H1 (cell line): ENCODE results near the gene PAF1.

Experiments
- CHD2 ChIP-seq: IDR thresholded peaks from 2 replicates; pipeline ENCODE4 v1.6.1; 2012; ENCODE audit warnings: low read length, improper control_type of control experiment
- HDAC6 ChIP-seq: IDR thresholded peaks from one replicate; pipeline ENCODE4 v1.7.1; 2012; ENCODE audit warnings: low read depth, mild to moderate bottlenecking, inconsistent platforms, low read length, moderate library complexity
- POLR2AphosphoS5 ChIP-seq: IDR thresholded peaks from 2 replicates; pipeline ENCODE4 v1.6.1; 2011; ENCODE audit warnings: low read depth, low read length
- TF ChIP-seq, protein P1 (sequence below), 3 experiments: IDR thresholded peaks; 1 replicate in 2 of 3; 2 replicates in 1 of 3; pipeline versions ENCODE4 v1.5.1 to v1.6.1; 2011; ENCODE audit warnings: low read length in 3 of 3, mild to moderate bottlenecking in 3 of 3, inconsistent platforms in 2 of 3, low read depth in 1 of 3, moderate library complexity in 1 of 3; ENCODE audit not compliant: insufficient read depth in 1 of 3; ENCODE audit errors: control extremely low read depth in 1 of 3

DNA sequence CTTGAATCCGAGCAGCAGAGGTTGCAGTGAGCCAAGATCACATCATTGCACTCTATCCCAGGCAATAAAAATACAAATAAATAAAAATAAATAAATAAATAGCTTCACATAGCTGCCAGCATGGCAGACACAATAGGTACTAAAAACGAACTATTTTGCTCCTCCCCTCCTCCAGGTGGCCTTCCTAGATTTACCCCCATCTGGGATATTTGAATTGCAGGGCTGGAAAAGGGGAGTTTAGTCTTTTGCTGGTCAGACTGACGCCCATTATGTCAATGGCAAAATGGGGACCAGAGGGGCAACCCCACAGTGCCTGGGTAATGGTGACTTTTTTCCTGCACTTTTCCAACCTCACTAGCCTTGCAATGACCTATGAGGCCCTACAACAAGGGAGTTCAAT lies 54.4 kb downstream of the PAF1 start:
- TF ChIP-seq CHD2 (no peak), POLR2AphosphoS5 (no peak), HDAC6 (no peak)
- TF ChIP-seq, protein P1, sequence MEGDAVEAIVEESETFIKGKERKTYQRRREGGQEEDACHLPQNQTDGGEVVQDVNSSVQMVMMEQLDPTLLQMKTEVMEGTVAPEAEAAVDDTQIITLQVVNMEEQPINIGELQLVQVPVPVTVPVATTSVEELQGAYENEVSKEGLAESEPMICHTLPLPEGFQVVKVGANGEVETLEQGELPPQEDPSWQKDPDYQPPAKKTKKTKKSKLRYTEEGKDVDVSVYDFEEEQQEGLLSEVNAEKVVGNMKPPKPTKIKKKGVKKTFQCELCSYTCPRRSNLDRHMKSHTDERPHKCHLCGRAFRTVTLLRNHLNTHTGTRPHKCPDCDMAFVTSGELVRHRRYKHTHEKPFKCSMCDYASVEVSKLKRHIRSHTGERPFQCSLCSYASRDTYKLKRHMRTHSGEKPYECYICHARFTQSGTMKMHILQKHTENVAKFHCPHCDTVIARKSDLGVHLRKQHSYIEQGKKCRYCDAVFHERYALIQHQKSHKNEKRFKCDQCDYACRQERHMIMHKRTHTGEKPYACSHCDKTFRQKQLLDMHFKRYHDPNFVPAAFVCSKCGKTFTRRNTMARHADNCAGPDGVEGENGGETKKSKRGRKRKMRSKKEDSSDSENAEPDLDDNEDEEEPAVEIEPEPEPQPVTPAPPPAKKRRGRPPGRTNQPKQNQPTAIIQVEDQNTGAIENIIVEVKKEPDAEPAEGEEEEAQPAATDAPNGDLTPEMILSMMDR (IDR thresholded peaks at IDR 0.05; ENCODE audit: control extremely low read depth in 1 of 3, insufficient read depth in 1 of 3, low read depth in 1 of 3, low read length in 3 of 3): no peak
